ENCODE results near the gene CSH1.
"Not testable (repeated sequence)": the region's sequence is repeated elsewhere in the genome, so short reads cannot be mapped to it uniquely, and the experiment has no call there.

CSH1 gene

DNA sequence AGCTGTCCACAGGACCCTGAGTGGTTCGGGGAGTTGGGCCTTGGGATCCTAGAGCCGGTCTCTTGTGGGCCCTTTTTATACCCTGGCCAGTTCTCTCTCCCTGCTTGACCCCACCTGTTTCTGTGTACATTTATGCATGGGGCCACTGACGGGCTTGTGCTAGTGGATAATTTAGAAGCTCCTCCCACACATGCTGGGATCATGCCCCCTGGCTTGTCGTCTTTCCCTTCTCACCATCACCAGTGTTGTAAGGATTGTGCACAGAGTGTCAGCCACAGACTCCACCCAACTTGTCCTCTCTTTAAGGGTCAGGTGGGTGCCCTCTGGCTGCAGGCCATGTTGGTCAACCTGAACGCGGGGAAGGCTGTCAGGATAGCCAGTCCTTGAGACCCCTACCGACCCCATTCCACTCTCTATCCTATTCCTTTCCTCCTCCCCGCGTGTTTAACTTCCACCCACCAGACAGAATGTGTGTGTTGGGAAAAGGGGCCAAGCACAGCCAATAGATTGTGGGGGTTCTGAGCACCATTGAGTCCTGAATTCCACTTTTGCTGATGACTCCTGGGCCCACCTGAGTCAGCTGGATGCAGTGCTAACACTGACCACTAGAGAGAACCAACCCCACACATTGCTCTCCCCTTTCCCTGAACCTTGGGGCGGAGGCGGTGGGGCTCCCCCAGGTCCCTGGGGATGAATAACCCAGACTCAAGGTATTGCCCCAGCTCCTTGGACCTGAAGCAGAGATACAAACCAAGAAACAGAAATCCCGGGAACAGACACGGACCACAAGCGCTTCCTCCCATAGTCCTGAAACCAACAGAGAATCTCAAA lies at the start of gene CSH1:
Gene CSH1 (minus strand): TSS at position 51 of the 831 bp plus-strand sequence. CDS start 63 bp downstream, outside the sequence.
- DNase-seq, result not testable (repeated sequence)

- no peak for DNase-seq
These were observed 49.5 kb upstream of the CSH1 start for GRCh38 chr17:63945784-63946439.

GRCh38 chr17:63944736-63945499 lies 48.5 kb upstream of the CSH1 start:
- DNase-seq, result no peak

- no peak for DNase-seq
These were observed 47.4 kb upstream of the CSH1 start for GRCh38 chr17:63943745-63944144.

GRCh38 chr17:63942309-63942985 lies 46.1 kb upstream of the CSH1 start:
- no peak for DNase-seq

DNA sequence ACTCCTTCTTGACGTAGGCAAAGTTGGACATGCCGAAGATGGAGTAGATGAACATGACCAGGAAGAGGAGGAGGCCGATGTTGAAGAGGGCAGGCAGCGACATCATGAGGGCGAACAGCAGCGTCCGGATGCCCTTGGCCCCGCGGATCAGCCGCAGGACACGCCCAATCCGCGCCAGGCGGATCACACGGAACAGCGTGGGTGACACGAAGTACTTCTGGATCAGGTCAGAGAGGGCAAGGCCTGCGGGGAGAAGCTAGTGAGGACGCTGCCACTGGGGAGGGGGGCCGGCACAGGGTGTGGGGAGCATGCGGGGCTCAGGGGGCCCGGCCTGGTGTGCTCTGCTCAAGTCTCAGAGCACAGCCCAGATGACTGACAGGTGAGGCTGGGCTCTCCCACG lies 45.4 kb upstream of the CSH1 start:
- no peak for DNase-seq

- DNase-seq, result no peak
These were observed 44.8 kb upstream of the CSH1 start for GRCh38 chr17:63941162-63941561.

DNA sequence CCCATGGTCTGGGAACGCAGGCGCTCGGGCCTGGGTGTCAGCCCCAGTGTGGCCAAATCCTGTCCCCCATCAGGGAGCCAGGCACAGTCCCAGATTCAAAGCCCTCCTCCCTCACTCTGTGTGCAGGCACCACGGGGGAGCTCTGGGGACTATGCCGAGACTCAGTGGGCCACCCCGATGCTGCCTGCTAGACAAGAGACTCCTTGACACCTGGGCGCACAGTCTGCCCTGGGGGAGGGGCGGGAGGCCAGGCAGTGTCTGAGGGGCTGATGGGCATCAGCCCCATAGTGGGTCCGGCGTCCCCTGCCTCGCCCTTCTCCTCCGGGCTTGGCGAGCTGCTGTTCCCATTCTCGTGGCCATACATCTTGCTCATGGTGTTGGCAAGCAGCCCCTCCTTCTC lies 44.2 kb upstream of the CSH1 start:
- DNase-seq, result no peak

GRCh38 chr17:63939884-63940283 lies 43.5 kb upstream of the CSH1 start:
- no peak for DNase-seq

DNA sequence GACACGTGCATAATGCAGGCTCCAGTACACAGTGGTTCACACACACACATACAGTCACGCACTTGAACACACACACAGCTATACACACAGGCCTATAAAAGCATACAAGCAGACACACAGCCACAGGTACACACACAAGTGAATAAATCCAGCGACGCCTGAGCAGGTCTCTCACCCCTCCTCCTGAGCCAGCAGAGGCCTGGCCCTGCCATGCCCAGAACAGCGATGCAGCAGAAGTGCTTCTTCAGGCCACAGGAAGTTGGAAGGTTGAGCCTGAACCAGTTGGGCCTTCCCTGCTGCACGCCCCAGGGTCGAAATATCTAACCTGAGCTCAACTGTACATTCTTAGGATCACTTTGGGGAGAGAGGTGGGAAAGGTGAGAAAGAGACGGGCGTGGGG lies 43.0 kb upstream of the CSH1 start:
- no peak for DNase-seq

DNA sequence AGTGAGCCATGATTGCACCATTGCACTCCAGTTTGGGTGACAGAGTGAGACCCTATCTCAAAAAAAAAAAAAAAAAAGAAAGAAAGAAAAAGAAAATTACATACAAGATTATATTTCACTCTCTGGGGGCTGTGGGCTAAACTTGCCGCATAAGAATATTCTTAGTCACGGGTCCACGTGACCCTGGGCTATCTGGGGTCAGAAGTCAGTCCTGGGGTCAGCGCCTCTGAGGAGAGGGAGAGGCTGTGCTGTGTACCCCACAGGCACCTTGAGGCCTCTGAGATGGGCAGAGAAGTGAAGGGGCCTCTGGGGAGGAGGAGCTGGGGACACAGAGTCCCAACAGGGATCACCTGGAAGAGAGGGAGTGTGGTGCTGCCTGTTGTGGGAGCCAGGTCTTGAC lies 41.5 kb upstream of the CSH1 start:
- DNase-seq, result no peak

- DNase-seq, result no peak
These were observed 40.9 kb upstream of the CSH1 start for GRCh38 chr17:63937319-63937718.

- DNase-seq, result no peak
These were observed 38.1 kb upstream of the CSH1 start for GRCh38 chr17:63934183-63935112.

GRCh38 chr17:63933598-63933997 lies 37.2 kb upstream of the CSH1 start:
- no peak for DNase-seq

DNA sequence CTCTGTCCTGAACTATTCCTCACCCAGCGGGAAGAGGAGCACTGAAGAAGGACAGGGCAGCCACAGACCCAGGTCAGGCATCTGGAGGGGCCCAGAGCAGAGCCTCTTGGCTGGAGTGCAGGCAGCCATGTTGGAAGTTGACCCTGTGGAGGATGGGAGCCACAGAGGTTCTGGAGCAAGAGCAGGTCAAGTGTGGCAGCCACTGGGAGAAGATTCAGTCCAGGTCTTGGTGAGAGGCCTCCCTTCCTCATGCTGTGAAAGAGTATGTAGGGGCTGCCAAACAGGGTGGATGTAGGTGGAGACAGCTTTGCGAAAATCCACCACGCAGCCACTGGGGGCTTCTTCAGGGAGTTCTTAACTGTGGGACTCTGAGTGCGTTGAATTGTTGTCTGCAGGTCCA lies 36.3 kb upstream of the CSH1 start:
- no peak for DNase-seq

DNA sequence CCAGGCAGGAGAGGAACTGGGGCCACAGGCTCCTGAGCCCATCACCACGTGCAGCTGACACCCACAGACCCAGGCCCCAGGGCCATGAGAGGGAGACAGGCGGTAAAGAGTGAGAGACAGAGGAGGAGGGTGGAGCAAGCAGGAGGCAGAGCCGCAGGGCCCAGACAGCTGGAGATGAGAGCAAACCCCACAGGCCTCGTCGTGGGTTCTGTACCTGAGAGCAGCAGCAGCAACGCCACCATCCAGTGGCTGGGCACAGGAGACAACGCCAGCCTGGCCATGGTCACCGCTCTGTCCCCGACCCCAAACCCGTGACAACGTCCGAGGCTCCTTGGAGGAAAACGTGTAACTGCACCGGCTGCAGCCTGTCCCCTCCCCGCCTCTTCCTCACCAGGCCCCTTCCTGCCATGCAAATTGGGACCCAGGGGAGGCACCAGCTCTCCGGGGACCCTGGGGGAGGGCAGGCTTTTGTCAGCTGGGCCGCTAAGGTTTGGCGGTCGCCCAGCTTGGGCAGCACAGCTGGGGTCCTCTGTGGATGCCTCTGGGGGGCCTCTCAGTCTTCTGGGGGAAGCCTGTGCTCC lies 35.7 kb upstream of the CSH1 start, which contains the start of gene CD79B:
Gene CD79B (minus strand): TSS at position 351 of the 581 bp plus-strand sequence. CDS start 70 bp downstream, at position 281.
- DNase-seq, result peak; percentile 61

- DNase-seq, result peak; percentile 69
These were observed 34.7 kb upstream of the CSH1 start for GRCh38 chr17:63930951-63931575.

- DNase-seq, result no peak
These were observed 33.7 kb upstream of the CSH1 start for GRCh38 chr17:63929860-63930766.

- DNase-seq, result no peak
These were observed 32.8 kb upstream of the CSH1 start for GRCh38 chr17:63928966-63929695.

Data from activated CD4-positive, CD25-positive, alpha-beta regulatory T cell treated with anti-CD3 and anti-CD28 coated beads, Interleukin-2, amount 50 U/mL, for 72 hours (primary cell).